Measurements from ENCODE around the gene OR52W1. TPM values are rescaled to one million over a fixed set of nuclear protein-coding genes. Genes with fewer than 3 reads are reported as not detected.
"Not testable (repeated sequence)": the region's sequence is repeated elsewhere in the genome, so short reads cannot be mapped to it uniquely, and the experiment has no call there.

The OR52W1 gene
- total RNA-seq, 4 donors from 2014 or later: not detected

GRCh38 chr11:6245536-6245935, 46.5 kb downstream of the OR52W1 start:
- TF ChIP-seq POLR2A (IDR thresholded peaks at IDR 0.05) (no peak), CTCF (IDR thresholded peaks at IDR 0.05) (no peak)
- intact Hi-C loops (cut with DNase I; ENCODE audit: low total_unique reads): no loop called here
- 63 to 70% methylated on average over 2 of the region's 2 CpGs for WGBS, 2 donors

DNA sequence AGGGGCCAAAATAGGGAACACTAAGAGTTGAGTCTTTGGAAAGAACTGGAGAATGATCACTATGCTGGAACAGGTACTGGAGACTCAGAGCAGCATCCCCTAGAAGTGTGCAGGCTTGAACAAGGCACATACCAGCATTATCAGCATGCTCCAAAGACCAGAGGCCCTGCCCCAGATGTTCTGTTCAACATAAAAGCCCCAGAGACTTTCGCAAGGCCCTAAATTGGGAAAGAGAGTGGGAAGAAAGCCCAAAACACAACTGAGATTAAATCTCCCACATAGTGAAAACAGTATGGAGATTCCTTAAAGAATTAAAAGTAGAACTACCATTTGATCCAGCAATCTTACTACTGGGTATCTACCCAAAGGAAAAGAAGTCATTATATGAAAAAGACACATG, 49.2 kb downstream of the OR52W1 start:
- no peak overlapping the region for H3K4me3 ChIP-seq (ENCODE audit: low read depth, poor library complexity, severe bottlenecking)
- WGBS, 2 donors: 36 to 50% methylated on average over 1 of the region's 1 CpG
- TF ChIP-seq CTCF (IDR thresholded peaks at IDR 0.05) (no peak), POLR2A (IDR thresholded peaks at IDR 0.05) (no peak)
- intact Hi-C loops (cut with DNase I; ENCODE audit: low total_unique reads): no loop called here
- no peak for DNase-seq (ENCODE audit: low spot score in 2 of 2)

More at GRCh38 chr11:6245536-6245935, 46.5 kb downstream of the OR52W1 start:
- no peak for DNase-seq (ENCODE audit: low spot score in 2 of 2)
- no peak overlapping the region for H3K4me3 ChIP-seq (ENCODE audit: low read depth, poor library complexity, severe bottlenecking)

DNA sequence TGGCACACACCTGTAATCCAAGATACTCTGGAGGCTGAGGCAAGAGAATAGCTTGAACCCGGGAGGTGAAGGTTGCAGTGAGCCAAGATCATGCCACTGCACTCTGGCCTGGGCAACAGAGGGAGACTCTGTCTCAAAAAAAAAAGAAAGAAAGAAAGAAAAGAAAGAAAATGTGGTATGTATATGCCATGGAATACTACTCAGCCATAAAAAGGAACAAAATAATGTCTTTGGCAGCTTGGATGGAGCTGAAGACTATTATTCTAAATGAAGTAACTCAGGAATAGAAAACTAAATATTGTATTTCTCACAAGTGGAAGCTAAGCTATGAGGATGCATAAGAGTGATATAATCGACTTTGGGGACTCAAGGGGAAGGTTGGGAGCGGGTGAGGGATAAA, 49.9 kb downstream of the OR52W1 start:
- intact Hi-C loops (cut with DNase I; ENCODE audit: low total_unique reads); H3K4me3 ChIP-seq (ENCODE audit: low read depth, poor library complexity, severe bottlenecking); DNase-seq (ENCODE audit: low spot score in 2 of 2): not testable (repeated sequence)
- WGBS, 2 donors: 74 to 79% methylated on average over 3 of the region's 3 CpGs

Other genes starting within 250 kb of the OR52W1 start
- under 1 TPM in 1 of 4 donors, not detected in 3; 0.84 TPM for gene OR56A5, start 230.7 kb upstream of the OR52W1 start, total RNA-seq
- gene OR52L1, start 212.2 kb upstream of the OR52W1 start, total RNA-seq: under 1 TPM in 1 of 4 donors, not detected in 3; 0.57 TPM
- gene OR56A4, start 192.3 kb upstream of the OR52W1 start, total RNA-seq: under 1 TPM in 2 of 4 donors, not detected in 2; 0.08 to 0.11 TPM
- under 1 TPM in 3 of 4 donors, not detected in 1; 0.10 to 0.19 (median 0.12) TPM for gene OR56A1, start 168.5 kb upstream of the OR52W1 start, total RNA-seq
- not detected for gene OR56B4, start 91.5 kb upstream of the OR52W1 start, total RNA-seq
- gene OR52B2, start 28.9 kb upstream of the OR52W1 start, total RNA-seq: not detected
- not detected for gene C11orf42, start 6.3 kb downstream of the OR52W1 start, total RNA-seq
- 10 to 100 TPM; 47.0 to 97.9 (median 60.2) TPM for gene FHIP1B, start 35.4 kb downstream of the OR52W1 start, total RNA-seq
- not detected for gene CNGA4, start 39.9 kb downstream of the OR52W1 start, total RNA-seq
- gene CCKBR, start 60.6 kb downstream of the OR52W1 start, total RNA-seq: under 1 TPM in 3 of 4 donors, not detected in 1; 0.13 to 0.71 (median 0.46) TPM
- 10 to 100 TPM; 27.1 to 96.9 (median 48.9) TPM for gene CAVIN3, start 121.3 kb downstream of the OR52W1 start, total RNA-seq
- gene SMPD1, start 191.2 kb downstream of the OR52W1 start, total RNA-seq: 10 to 100 TPM; 49.2 to 91.6 (median 63.6) TPM
- 10 to 100 TPM; 19.7 to 23.4 (median 20.2) TPM for gene APBB1, start 219.9 kb downstream of the OR52W1 start, total RNA-seq
- gene HPX, start 241.8 kb downstream of the OR52W1 start, total RNA-seq: 1 to 10 TPM in 3 of 4 donors, under 1 TPM in 1; 0.42 to 1.2 (median 1.1) TPM

Data from lower leg skin (tissue), 4 donors.